EH (cell line): ENCODE data around the gene EYA4.

ENCODE experiments used
- DNase-seq: peaks from one replicate; pipeline ENCODE4 v3.0.0-alpha.2; 2015; ENCODE audit warnings: low read depth

Gene EYA4

GRCh38 chr6:133289733-133290306 lies 48.7 kb downstream of the EYA4 start:
- DNase-seq, result no peak

- no peak for DNase-seq
These were observed 49.8 kb downstream of the EYA4 start for GRCh38 chr6:133290930-133291329.

- DNase-seq, result no peak
These were observed 50.5 kb downstream of the EYA4 start for GRCh38 chr6:133291671-133292070.

- no peak for DNase-seq
These were observed 56.5 kb downstream of the EYA4 start for GRCh38 chr6:133297657-133298056.

- no peak for DNase-seq
These were observed 57.2 kb downstream of the EYA4 start for GRCh38 chr6:133298335-133298734.

- DNase-seq, result no peak
These were observed 57.6 kb downstream of the EYA4 start for GRCh38 chr6:133298801-133299200.

GRCh38 chr6:133300896-133301295 lies 59.7 kb downstream of the EYA4 start:
- no peak for DNase-seq

- DNase-seq, result no peak
These were observed 60.7 kb downstream of the EYA4 start for GRCh38 chr6:133301835-133302234.

GRCh38 chr6:133306931-133307330 lies 65.8 kb downstream of the EYA4 start:
- no peak for DNase-seq

- no peak for DNase-seq
These were observed 68.4 kb downstream of the EYA4 start for GRCh38 chr6:133309579-133309978.

- DNase-seq, result no peak
These were observed 70.8 kb downstream of the EYA4 start for GRCh38 chr6:133312006-133312405.

GRCh38 chr6:133313068-133313467 lies 71.9 kb downstream of the EYA4 start:
- DNase-seq, result no peak

GRCh38 chr6:133314947-133315346 lies 73.8 kb downstream of the EYA4 start:
- DNase-seq, result no peak

GRCh38 chr6:133315811-133316210 lies 74.7 kb downstream of the EYA4 start:
- no peak for DNase-seq

GRCh38 chr6:133317704-133318103 lies 76.5 kb downstream of the EYA4 start:
- no peak for DNase-seq

GRCh38 chr6:133326584-133326983 lies 85.4 kb downstream of the EYA4 start:
- no peak for DNase-seq

GRCh38 chr6:133333852-133334251 lies 92.7 kb downstream of the EYA4 start:
- DNase-seq, result no peak

- no peak for DNase-seq
These were observed 96.2 kb downstream of the EYA4 start for GRCh38 chr6:133337308-133337707.

- DNase-seq, result no peak
These were observed 98.6 kb downstream of the EYA4 start for GRCh38 chr6:133339543-133340384.

- DNase-seq, result peak; percentile 7
These were observed 99.4 kb downstream of the EYA4 start for GRCh38 chr6:133340557-133340956.

- peak; percentile 61 for DNase-seq
These were observed 100.5 kb downstream of the EYA4 start for GRCh38 chr6:133341607-133342158.

GRCh38 chr6:133343220-133343619 lies 102.1 kb downstream of the EYA4 start:
- DNase-seq, result no peak

- no peak for DNase-seq
These were observed 107.7 kb downstream of the EYA4 start for GRCh38 chr6:133348846-133349245.
